ENCODE measurements around the gene TYK2. TPM values are rescaled to one million over a fixed set of nuclear protein-coding genes. Genes with fewer than 3 reads are reported as not detected.

The TYK2 gene
- total RNA-seq, 1 donor from 2014 or later: 131 TPM

GRCh38 chr19:10328558-10329429 is 51.6 kb downstream of the TYK2 start:
- Mint-ChIP-seq H3K4me1 (ENCODE audit: unreplicated experiment) (peaks cover 9% of the 10 kb centered on the region), H3K4me3 (no peak overlapping the region), H3K36me3 (peaks cover 4% of the 10 kb centered on the region), H3K27ac (no peak overlapping the region), H3K27me3 (no peaks in the 10 kb centered on the region), H3K9me3 (no peaks in the 10 kb centered on the region)
- no peak for TF ChIP-seq CTCF (conservative IDR thresholded peaks at IDR 0.05)
- DNase-seq (ENCODE audit: extremely low spot score, unreplicated experiment): no peak

DNA sequence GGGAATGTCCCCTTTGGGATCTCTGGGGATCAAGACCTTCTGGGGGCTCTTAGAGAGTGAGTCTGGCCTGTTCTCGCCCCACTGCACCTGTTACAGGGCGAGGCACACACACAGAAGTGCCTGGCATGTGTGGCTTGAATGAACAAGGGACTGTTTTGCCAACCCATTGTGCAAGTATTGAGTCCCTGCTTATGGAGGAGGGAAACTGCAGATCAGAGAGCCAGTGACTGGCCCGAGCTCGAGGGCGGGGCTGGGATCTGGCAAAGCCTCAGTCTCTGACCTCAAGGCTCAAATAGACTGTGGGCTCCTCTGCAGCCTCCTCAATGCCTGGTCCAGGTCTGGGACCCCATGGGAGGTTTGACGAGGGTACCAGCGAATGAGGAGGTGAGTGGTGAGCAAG is 52.6 kb downstream of the TYK2 start:
- Mint-ChIP-seq H3K4me1 (ENCODE audit: unreplicated experiment) (peaks cover 6% of the 10 kb centered on the region), H3K4me3 (no peak overlapping the region), H3K27me3 (no peaks in the 10 kb centered on the region), H3K27ac (no peak overlapping the region), H3K9me3 (no peaks in the 10 kb centered on the region), H3K36me3 (peaks cover 4% of the 10 kb centered on the region)
- no peak for TF ChIP-seq CTCF (conservative IDR thresholded peaks at IDR 0.05)
- DNase-seq (ENCODE audit: extremely low spot score, unreplicated experiment): no peak

GRCh38 chr19:10325732-10326131 is 54.6 kb downstream of the TYK2 start:
- TF ChIP-seq CTCF (conservative IDR thresholded peaks at IDR 0.05): no peak
- Mint-ChIP-seq H3K4me1 (ENCODE audit: unreplicated experiment) (no peaks in the 10 kb centered on the region), H3K4me3 (no peak overlapping the region), H3K9me3 (no peaks in the 10 kb centered on the region), H3K27ac (no peak overlapping the region), H3K27me3 (no peaks in the 10 kb centered on the region), H3K36me3 (peaks cover 10% of the 10 kb centered on the region)
- no peak for DNase-seq (ENCODE audit: extremely low spot score, unreplicated experiment)

DNA sequence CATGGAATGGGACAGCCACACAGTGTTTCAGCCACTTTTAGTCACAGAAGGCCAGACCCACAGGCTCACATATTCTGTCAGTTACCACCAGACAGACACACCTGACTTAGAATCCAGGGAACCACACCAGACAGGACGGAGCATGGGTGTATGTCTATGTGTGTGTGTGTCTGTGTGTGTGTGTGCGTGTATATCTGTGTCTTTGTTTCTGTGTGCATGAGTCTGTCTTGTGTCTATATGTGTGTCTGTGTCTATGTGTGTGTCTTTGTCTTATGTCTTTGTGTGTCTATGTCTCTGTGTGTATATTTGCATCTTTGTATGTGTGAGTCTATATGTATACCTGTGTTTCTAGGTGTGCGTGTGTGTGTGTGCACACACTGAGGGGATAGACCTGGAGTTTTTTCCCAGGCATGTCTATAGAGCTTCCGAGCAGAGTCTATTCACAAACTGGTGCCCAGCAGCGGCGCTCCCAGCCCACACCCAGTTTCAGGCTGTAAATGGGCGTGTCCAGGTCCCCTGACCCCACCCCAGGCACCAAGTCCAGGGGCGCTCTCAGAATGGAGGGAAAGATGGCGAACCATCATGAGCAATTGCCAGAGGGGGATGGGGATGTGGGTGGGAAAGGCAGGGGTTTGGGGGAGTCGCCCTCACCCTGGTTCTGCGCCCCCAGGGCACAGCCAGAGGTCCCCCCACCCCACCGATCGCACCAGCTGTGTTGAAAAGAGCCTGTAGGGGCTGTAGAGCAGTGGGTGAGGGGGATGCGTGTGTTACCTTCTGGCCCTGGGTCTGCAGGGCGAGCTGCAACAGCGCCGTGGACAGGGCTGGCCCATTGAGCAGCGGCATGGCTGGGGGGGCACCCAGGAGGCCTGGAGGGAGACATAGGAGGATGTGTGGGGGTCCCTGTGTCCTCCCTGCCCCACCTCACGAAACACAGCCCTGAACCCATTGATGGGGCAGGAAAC is 58.2 kb downstream of the TYK2 start:
- TF ChIP-seq CTCF (conservative IDR thresholded peaks at IDR 0.05): no peak
- H3K27me3 Mint-ChIP-seq: no peaks in the 10 kb centered on the region
- no peak for DNase-seq (ENCODE audit: extremely low spot score, unreplicated experiment)
- H3K4me3 Mint-ChIP-seq: no peak overlapping the region
- peaks cover 10% of the 10 kb centered on the region for H3K36me3 Mint-ChIP-seq
- no peaks in the 10 kb centered on the region for H3K4me1 Mint-ChIP-seq (ENCODE audit: unreplicated experiment)
- no peaks in the 10 kb centered on the region for H3K9me3 Mint-ChIP-seq
- peak overlapping the region; percentile 6 for H3K27ac Mint-ChIP-seq

DNA sequence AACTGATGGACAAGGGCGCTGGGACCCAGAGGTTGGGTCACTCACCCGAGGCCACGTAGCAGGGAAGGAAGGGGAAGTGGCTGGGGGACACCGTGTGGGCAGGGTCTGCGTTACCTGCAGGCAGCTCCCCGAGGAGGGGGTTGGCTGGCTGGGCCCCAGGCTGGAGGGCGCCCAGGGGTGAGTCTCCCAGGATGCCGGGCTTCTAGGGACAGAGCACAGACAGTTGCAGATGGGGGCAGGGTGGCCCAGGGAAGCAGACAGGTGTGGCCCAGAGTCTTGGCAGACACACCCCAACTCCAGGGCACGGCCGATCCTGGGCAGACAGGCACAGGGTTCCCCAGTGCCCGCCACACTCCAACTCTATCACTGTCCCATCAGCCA is 59.0 kb downstream of the TYK2 start:
- Mint-ChIP-seq H3K36me3 (peaks cover 10% of the 10 kb centered on the region), H3K27ac (no peak overlapping the region), H3K9me3 (no peaks in the 10 kb centered on the region), H3K27me3 (no peaks in the 10 kb centered on the region), H3K4me1 (ENCODE audit: unreplicated experiment) (no peaks in the 10 kb centered on the region), H3K4me3 (no peak overlapping the region)
- TF ChIP-seq CTCF (conservative IDR thresholded peaks at IDR 0.05): no peak
- DNase-seq (ENCODE audit: extremely low spot score, unreplicated experiment): no peak

Measured in type B pancreatic cell (in vitro differentiated cells).